Stomach (tissue), 19 donors: ENCODE data around the gene MRPS12. TPM values are rescaled to one million over a fixed set of nuclear protein-coding genes. Genes with fewer than 3 reads are reported as not detected.
"Not testable (repeated sequence)": the region's sequence is repeated elsewhere in the genome, so short reads cannot be mapped to it uniquely, and the experiment has no call there.

Experiments
- DNase-seq, 2 donors: peaks; one replicate each; pipeline versions ENCODE4 v3.0.0 to v3.0.0-alpha.2; 2013 to 2019
- H3K27ac ChIP-seq, 5 donors: fragments of 200-600 bp in 4 of 5; sonication (generic) in 4 of 5; one replicate each; pipeline ENCODE4 v1.5.1; 2013 to 2019; ENCODE audit warnings: mild to moderate bottlenecking in 1 of 5, moderate library complexity in 1 of 5
- H3K27me3 ChIP-seq, 3 donors: fragments of 200-600 bp; sonication (generic); one replicate each; pipeline ENCODE4 v1.5.1; 2017 to 2019; ENCODE audit warnings: mixed run types in 1 of 3
- H3K36me3 ChIP-seq, 4 donors: fragments of 200-600 bp; sonication (generic); 1 replicate in 3 of 4; 2 replicates in 1 of 4; pipeline ENCODE4 v1.5.1; 2016 to 2019
- H3K4me1 ChIP-seq, 4 donors: fragments of 200-600 bp; sonication (generic); one replicate each; pipeline ENCODE4 v1.5.1; 2016 to 2019
- H3K4me3 ChIP-seq, 4 donors: fragments of 200-600 bp; sonication (generic) in 3 of 4; one replicate each; pipeline ENCODE4 v1.5.1; 2016 to 2019; ENCODE audit warnings: mild to moderate bottlenecking in 1 of 4
- H3K9me3 ChIP-seq, 4 donors: fragments of 200-600 bp; sonication (generic); one replicate each; pipeline ENCODE4 v1.5.1; 2016 to 2019
- EP300 ChIP-seq: sonication (generic); formaldehyde crosslinking; IDR thresholded peaks from one replicate; pipeline ENCODE4 v1.6.1; 2017; ENCODE audit warnings: antibody characterized with exemption
- POLR2A ChIP-seq, 4 donors: fragments of 450-650 bp; IDR thresholded peaks; one replicate each; pipeline ENCODE4 v1.6.1; 2016; ENCODE audit warnings: antibody characterized with exemption in 4 of 4, control low read depth in 2 of 4, mild to moderate bottlenecking in 1 of 4, moderate library complexity in 1 of 4
- POLR2AphosphoS5 ChIP-seq, 3 donors: sonication (generic); formaldehyde crosslinking; IDR thresholded peaks; one replicate each; pipeline ENCODE4 v1.6.1; 2016; ENCODE audit warnings: antibody characterized with exemption in 3 of 3
- WGBS, 5 donors: extraction: QIAGEN DNeasy Blood & Tissue Kit in 3 of 5; methylation state at CpG; one replicate each; pipeline versions ENCODE4 v1.1.5 to v1.1.7; 2013 to 2018; 5-methylcytosine and 5-hydroxymethylcytosine counted together
- intact Hi-C: fragments of 100-400 bp; cut with DNase I; formaldehyde crosslinking; loops from one replicate; pipeline ENCODE4 v1.15.1; 2023; ENCODE audit warnings: low total_unique reads
- long read RNA-seq, 10 donors: transcript quantifications; one replicate each; lab custom pipeline, GENCODE V29; 2026
- polyA plus RNA-seq, 3 donors: library from polyadenylated mRNA; stranded (reverse); fragments of 200-250 nt; gene quantifications; one replicate each; pipeline ENCODE4 v1.2.3, GENCODE V29; 2013
- total RNA-seq, 5 donors: library from RNA; depleted of rRNA; stranded (reverse); fragments of >200 nt; gene quantifications; one replicate each; pipeline versions ENCODE4 v1.1.0 to v1.2.3, GENCODE V29; 2014 to 2016
- TF ChIP-seq, protein P1 (sequence below), 7 experiments: fragments of 450-650 bp in 4 of 7; fragments of 200-600 bp in 3 of 7; sonication (generic) in 3 of 7; IDR thresholded peaks; one replicate each; pipeline ENCODE4 v1.5.1; 2016 to 2019; ENCODE audit warnings: antibody characterized with exemption in 7 of 7, control low read depth in 2 of 7, mild to moderate bottlenecking in 1 of 7
- donor health status: healthy with polysubstance abuse.
- donor health status: Bipolar disorder and iron deficiency.
- donor health status: healthy.

Gene MRPS12
- total RNA-seq: 10 to 100 TPM in 3 of 5 donors, 1 to 10 TPM in 2; 3.8 to 47.5 (median 16.1) TPM
- 10 to 100 TPM; 44.2 to 73.1 (median 55.3) TPM for polyA plus RNA-seq
- long read RNA-seq, donor 1, partial matches to known transcripts: 7 of 9 reads
- long read RNA-seq, donor 1, other reads (novel, unspliced or antisense): 0 of 9 reads
- long read RNA-seq, donor 2, transcript MRPS12-201 (3 exons, 1,207 nt): major isoform, 10 of 11 reads
- long read RNA-seq, donor 2, partial matches to known transcripts: 0 of 11 reads
- long read RNA-seq, donor 2, other reads (novel, unspliced or antisense): 0 of 11 reads
- long read RNA-seq, donor 3, transcript MRPS12-201 (3 exons, 1,207 nt): major isoform, 11 of 29 reads
- long read RNA-seq, donor 3, partial matches to known transcripts: 13 of 29 reads
- long read RNA-seq, donor 3, other reads (novel, unspliced or antisense): 0 of 29 reads
- long read RNA-seq, donor 4, partial matches to known transcripts: 0 of 3 reads
- long read RNA-seq, donor 4, other reads (novel, unspliced or antisense): 0 of 3 reads
- long read RNA-seq, donor 5, transcript MRPS12-201 (3 exons, 1,207 nt): major isoform, 9 of 51 reads
- long read RNA-seq, donor 5, transcript MRPS12-202 (3 exons, 929 nt): minor isoform, 6 of 51 reads
- long read RNA-seq, donor 5, partial matches to known transcripts: 22 of 51 reads
- long read RNA-seq, donor 5, other reads (novel, unspliced or antisense): 11 of 51 reads
- long read RNA-seq, donor 6, transcript MRPS12-201 (3 exons, 1,207 nt): major isoform, 30 of 43 reads
- long read RNA-seq, donor 6, transcript MRPS12-203 (2 exons, 1,220 nt): minor isoform, 7 of 43 reads
- long read RNA-seq, donor 6, transcript MRPS12-202 (3 exons, 929 nt): minor isoform, 6 of 43 reads
- long read RNA-seq, donor 6, partial matches to known transcripts: 0 of 43 reads
- long read RNA-seq, donor 6, other reads (novel, unspliced or antisense): 0 of 43 reads
- long read RNA-seq, donor 7, transcript MRPS12-201 (3 exons, 1,207 nt): major isoform, 14 of 33 reads
- long read RNA-seq, donor 7, partial matches to known transcripts: 13 of 33 reads
- long read RNA-seq, donor 7, other reads (novel, unspliced or antisense): 0 of 33 reads
- long read RNA-seq, donor 8, transcript MRPS12-201 (3 exons, 1,207 nt): major isoform, 13 of 21 reads
- long read RNA-seq, donor 8, transcript MRPS12-202 (3 exons, 929 nt): minor isoform, 5 of 21 reads
- long read RNA-seq, donor 8, partial matches to known transcripts: 0 of 21 reads
- long read RNA-seq, donor 8, other reads (novel, unspliced or antisense): 0 of 21 reads
- long read RNA-seq, donor 9, transcript MRPS12-201 (3 exons, 1,207 nt): major isoform, 12 of 18 reads
- long read RNA-seq, donor 9, partial matches to known transcripts: 0 of 18 reads
- long read RNA-seq, donor 9, other reads (novel, unspliced or antisense): 0 of 18 reads
- long read RNA-seq, donor 10, transcript MRPS12-201 (3 exons, 1,207 nt): major isoform, 5 of 11 reads
- long read RNA-seq, donor 10, partial matches to known transcripts: 5 of 11 reads
- long read RNA-seq, donor 10, other reads (novel, unspliced or antisense): 0 of 11 reads

DNA sequence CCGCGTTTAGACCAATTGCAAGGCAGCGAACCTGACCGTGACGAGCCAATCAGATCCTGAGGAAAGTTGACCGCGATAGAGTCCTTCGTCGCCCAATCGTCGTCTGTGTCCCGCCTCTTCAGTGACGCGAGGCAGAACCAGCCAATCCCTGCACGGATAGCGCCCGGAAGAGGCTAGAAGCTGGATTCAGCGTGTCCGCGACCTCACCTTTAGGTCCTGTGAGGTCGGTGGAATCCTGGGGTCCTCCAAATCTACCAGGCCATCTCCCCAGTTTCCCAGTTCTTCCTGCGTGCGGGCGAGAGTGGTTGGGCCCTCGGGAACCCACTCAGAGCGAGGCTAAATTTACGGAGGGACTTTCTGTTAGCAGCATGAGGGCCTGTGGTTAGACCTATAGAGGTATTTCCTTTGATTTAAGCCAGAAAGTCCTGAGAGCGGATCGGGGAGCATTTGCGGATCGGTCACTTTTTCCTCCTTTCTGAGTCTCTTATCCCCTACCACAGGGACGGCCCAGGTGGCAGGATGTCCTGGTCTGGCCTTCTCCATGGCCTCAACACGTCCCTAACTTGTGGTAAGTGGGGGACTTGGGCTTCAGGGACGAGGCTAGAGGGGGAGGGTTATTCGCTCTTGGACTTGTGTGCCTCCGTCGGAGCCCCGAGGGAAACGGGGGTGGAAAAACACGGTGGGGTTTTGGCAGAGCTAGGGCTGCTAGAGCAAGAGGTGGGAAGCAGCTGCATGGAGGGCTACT, at the start of gene MRPS12:
Gene MRPS12 (plus strand): TSS at position 169 of the 745 bp plus-strand sequence. CDS start 351 bp downstream, at position 520.
- peaks cover 8 to 34% (median 19%) of the 10 kb centered on the region in 4 donors for H3K36me3 ChIP-seq

DNA sequence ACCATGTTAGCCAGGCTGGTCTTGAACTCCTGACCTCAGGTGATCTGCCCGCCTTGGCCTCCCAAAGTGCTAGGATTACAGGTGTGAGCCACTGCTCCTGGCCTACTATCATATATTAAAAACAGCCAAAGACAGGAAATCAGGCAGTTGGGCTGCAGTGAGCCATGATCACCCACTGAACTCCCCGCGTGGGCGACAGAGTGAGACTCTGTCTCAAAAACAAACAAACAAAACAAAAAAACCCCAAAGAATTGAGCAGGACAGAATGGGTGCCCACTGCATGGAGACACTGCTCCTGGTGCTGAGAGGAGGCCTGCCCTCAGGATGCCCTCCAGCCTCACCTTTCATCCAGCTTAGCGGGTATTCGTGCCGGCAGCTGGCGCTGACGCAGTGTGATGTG, 47.5 kb upstream of the MRPS12 start:
- 88 to 97% (median 95%) methylated on average over 9 of the region's 9 CpGs for WGBS, 5 donors
- no peaks in the 10 kb centered on the region for H3K27me3 ChIP-seq

More for the DNA sequence above, at the start of gene MRPS12:
- WGBS, 5 donors: 0 to 1% (median 1%) methylated on average over 34 to 40 of the region's 40 CpGs
- Histone ChIP-seq H3K27me3 (no peaks in the 10 kb centered on the region), H3K27ac (peak within 1 kb of the TSS; percentile 88 to 92 (median 91)), H3K4me1 (peaks cover 20 to 42% (median 32%) of the 10 kb centered on the region in 4 donors), H3K9me3 (peaks cover 0 to 10% (median 0%) of the 10 kb centered on the region in 4 donors), H3K4me3 (peak within 1 kb of the TSS; percentile 69 to 88 (median 78))
- peak; percentile 98 to 100 for DNase-seq
- intact Hi-C loops: no loop called here
- TF ChIP-seq EP300 (no peak), POLR2AphosphoS5 (IDR thresholded peaks at IDR 0.05) (peak in 2 of 3 donors; percentile 72 to 77), POLR2A (IDR thresholded peaks at IDR 0.05) (no peak)

DNA sequence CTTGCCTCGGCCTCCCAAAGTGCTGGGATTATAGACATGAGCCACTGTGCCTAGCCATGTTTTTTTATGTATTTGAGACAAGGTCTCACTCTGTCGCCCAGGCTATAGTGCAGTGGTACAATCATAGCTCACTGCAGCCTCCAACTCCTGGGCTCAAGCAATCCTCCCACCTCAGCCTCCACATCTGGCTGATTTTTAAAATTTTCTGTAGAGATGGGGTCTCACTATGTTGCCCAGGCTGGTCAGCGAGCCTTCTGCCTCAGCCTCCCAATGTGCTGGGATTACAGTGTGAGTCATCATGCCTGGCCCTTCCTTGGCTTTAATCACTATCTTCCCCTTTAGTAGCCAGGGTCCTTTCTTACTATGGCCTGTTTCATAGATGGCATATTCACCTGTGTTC, 46.1 kb upstream of the MRPS12 start:
- WGBS, 5 donors: 92 to 98% (median 96%) methylated on average over 3 of the region's 3 CpGs

More for the DNA sequence above, 47.5 kb upstream of the MRPS12 start:
- DNase-seq: no peak
- intact Hi-C loops: no loop called here
- Histone ChIP-seq H3K9me3 (no peaks in the 10 kb centered on the region), H3K27ac (no peak overlapping the region), H3K36me3 (peaks cover 19 to 77% (median 67%) of the 10 kb centered on the region in 4 donors), H3K4me1 (peaks cover 5 to 13% (median 7%) of the 10 kb centered on the region in 4 donors), H3K4me3 (no peak overlapping the region)
- no peak for TF ChIP-seq POLR2A (IDR thresholded peaks at IDR 0.05)
- TF ChIP-seq EP300: no peak
- TF ChIP-seq, protein P1, sequence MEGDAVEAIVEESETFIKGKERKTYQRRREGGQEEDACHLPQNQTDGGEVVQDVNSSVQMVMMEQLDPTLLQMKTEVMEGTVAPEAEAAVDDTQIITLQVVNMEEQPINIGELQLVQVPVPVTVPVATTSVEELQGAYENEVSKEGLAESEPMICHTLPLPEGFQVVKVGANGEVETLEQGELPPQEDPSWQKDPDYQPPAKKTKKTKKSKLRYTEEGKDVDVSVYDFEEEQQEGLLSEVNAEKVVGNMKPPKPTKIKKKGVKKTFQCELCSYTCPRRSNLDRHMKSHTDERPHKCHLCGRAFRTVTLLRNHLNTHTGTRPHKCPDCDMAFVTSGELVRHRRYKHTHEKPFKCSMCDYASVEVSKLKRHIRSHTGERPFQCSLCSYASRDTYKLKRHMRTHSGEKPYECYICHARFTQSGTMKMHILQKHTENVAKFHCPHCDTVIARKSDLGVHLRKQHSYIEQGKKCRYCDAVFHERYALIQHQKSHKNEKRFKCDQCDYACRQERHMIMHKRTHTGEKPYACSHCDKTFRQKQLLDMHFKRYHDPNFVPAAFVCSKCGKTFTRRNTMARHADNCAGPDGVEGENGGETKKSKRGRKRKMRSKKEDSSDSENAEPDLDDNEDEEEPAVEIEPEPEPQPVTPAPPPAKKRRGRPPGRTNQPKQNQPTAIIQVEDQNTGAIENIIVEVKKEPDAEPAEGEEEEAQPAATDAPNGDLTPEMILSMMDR (IDR thresholded peaks at IDR 0.05): no peak
- no peak for TF ChIP-seq POLR2AphosphoS5 (IDR thresholded peaks at IDR 0.05)

DNA sequence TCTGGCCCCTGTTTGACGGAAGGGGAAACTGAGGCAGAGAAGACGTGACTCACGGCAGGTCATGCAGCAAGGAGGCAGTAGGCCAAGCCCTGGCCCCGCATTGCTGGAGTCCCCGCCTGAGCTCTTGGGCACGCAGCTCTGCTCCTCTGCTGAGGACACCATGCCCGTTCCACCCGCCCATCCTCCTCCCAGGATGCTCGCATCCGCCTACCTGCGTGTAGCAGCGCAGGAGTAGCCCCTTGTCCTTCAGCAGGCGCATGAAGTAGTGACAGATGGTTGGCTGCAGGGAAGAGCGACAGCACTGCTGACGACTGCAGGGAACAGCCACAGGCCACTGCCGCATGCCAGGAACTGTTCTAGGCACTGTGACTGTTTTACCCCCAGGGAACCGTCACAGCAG, 41.9 kb upstream of the MRPS12 start:
- Histone ChIP-seq H3K4me3 (no peak overlapping the region), H3K27me3 (no peaks in the 10 kb centered on the region), H3K9me3 (no peaks in the 10 kb centered on the region), H3K36me3 (peaks cover 26 to 75% (median 74%) of the 10 kb centered on the region in 4 donors), H3K4me1 (peaks cover 0 to 5% (median 0%) of the 10 kb centered on the region in 4 donors), H3K27ac (no peak overlapping the region)
- no peak for DNase-seq
- TF ChIP-seq POLR2AphosphoS5 (IDR thresholded peaks at IDR 0.05): no peak
- TF ChIP-seq, protein P1 (IDR thresholded peaks at IDR 0.05): no peak
- intact Hi-C loops: no loop called here
- 92 to 97% (median 94%) methylated on average over 17 of the region's 17 CpGs for WGBS, 5 donors

More for the DNA sequence above, 46.1 kb upstream of the MRPS12 start:
- H3K4me1 ChIP-seq, H3K27ac ChIP-seq, H3K4me3 ChIP-seq, H3K9me3 ChIP-seq, intact Hi-C loops, DNase-seq, H3K27me3 ChIP-seq: not testable (repeated sequence)
- peaks cover 33 to 79% (median 73%) of the 10 kb centered on the region in 4 donors for H3K36me3 ChIP-seq
